ENCODE measurements around the gene HMX2. TPM values are rescaled to one million over a fixed set of nuclear protein-coding genes. Genes with fewer than 3 reads are reported as not detected.

Gene HMX2
- total RNA-seq, 1 experiment from 2014 or later, result not detected

DNA sequence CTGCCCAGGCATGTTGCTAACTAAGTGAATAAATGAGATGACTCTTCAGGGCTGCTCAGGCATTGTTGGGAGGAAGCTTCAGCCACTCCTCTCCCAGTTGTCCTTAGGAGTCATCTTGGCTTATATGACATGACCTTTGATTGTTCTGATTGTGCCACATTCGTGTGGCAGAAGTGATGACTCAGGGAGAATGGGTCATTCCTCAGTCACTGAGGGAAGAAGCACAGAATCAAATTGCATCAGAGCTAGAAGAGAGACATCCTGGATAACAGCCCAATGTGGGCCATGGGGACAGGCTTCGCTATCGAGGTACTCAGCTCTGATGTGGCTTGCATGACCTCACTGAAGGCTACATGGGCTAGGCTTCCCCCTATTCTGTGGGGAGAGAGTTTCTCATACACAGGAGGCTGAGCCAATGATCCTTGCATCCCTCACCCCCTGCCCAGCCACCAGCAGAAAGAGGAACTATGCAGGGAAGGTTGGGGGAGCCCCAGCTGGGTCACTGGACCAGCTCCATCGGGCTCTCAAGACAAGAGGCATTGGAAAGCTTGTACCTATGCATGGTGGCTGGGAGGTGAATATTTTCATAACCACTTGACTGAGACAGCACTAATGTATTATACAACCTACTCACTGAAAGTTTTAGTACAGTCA is 18.2 kb upstream of the HMX2 start:
- Histone ChIP-seq H3K27me3 (ENCODE audit: insufficient read depth, low read length) (0 out of 2 replicates have a peak, but pooled peaks cover 4% of the 10 kb centered on the region), H3K4me1 (ENCODE audit: control insufficient read depth in 1 of 2, insufficient read depth in 2 of 2, low read length in 2 of 2) (peaks cover 0 to 18% of the 10 kb centered on the region in 2 experiments; a peak in 2 of 4 replicates), H3K9me3 (ENCODE audit: control insufficient read depth in 1 of 2, insufficient read depth in 1 of 2, low read depth in 1 of 2, low read length in 2 of 2) (no peaks in the 10 kb centered on the region), H3K4me2 (ENCODE audit: low read length) (peak overlapping the region; percentile 1; the same call in 1 of the 2 replicates), H3K27ac (ENCODE audit: low read depth, low read length) (no peak overlapping the region), H3K36me3 (ENCODE audit: control insufficient read depth in 1 of 2, insufficient read depth in 2 of 2, low read length in 2 of 2) (no peaks in the 10 kb centered on the region), H2AFZ (ENCODE audit: low read depth, low read length, poor library complexity, severe bottlenecking) (no peak overlapping the region), H3K4me3 (replicated peaks in 1 of 2; ENCODE audit: low read depth in 1 of 2, low read length in 2 of 2) (no peak overlapping the region), H4K20me1 (ENCODE audit: insufficient read depth) (no peaks in the 10 kb centered on the region), H3K79me2 (ENCODE audit: insufficient read depth, low read length) (no peaks in the 10 kb centered on the region), H3K9ac (ENCODE audit: low read length) (no peak overlapping the region), H3K9me2 (ENCODE audit: insufficient read depth) (no peaks in the 10 kb centered on the region)
- CTCF ChIA-PET, result interaction anchor here (0.9 to 1.7 kb wide), 2 partner anchors 86 to 428 kb away, joined by 3 to 6 read pairs; no protein-coding TSS in a partner anchor
- intact Hi-C loops (cut with micrococcal nuclease), result no loop called here
- BruUV-seq (replicated peaks), result no TSS peak
- POLR2A ChIA-PET, result no interaction called here
- ATAC-seq (no peak), DNase-seq (ENCODE audit: low read depth, low spot score) (no peak)
- TF ChIP-seq RAD21 (IDR thresholded peaks at IDR 0.05; ENCODE audit: low read depth) (no peak), CEBPB (IDR thresholded peaks at IDR 0.05; ENCODE audit: low read depth) (peak; percentile 59; the same call in 1 of the 2 replicates), SP1 (IDR thresholded peaks at IDR 0.05; ENCODE audit: low read depth) (peak; percentile 15; the same call in 1 of the 2 replicates), CBX3 (IDR thresholded peaks at IDR 0.05; ENCODE audit: low read depth) (no peak), FOSL1 (IDR thresholded peaks at IDR 0.05; ENCODE audit: low read depth) (peak; percentile 51; the same call in 1 of the 2 replicates)
- RAD21 ChIA-PET (ENCODE audit: low non-redundant PET in 1 of 2, low total read pairs in 2 of 2, uncharacterized antibody in 2 of 2, unreplicated experiment in 2 of 2), result no interaction called here

DNA sequence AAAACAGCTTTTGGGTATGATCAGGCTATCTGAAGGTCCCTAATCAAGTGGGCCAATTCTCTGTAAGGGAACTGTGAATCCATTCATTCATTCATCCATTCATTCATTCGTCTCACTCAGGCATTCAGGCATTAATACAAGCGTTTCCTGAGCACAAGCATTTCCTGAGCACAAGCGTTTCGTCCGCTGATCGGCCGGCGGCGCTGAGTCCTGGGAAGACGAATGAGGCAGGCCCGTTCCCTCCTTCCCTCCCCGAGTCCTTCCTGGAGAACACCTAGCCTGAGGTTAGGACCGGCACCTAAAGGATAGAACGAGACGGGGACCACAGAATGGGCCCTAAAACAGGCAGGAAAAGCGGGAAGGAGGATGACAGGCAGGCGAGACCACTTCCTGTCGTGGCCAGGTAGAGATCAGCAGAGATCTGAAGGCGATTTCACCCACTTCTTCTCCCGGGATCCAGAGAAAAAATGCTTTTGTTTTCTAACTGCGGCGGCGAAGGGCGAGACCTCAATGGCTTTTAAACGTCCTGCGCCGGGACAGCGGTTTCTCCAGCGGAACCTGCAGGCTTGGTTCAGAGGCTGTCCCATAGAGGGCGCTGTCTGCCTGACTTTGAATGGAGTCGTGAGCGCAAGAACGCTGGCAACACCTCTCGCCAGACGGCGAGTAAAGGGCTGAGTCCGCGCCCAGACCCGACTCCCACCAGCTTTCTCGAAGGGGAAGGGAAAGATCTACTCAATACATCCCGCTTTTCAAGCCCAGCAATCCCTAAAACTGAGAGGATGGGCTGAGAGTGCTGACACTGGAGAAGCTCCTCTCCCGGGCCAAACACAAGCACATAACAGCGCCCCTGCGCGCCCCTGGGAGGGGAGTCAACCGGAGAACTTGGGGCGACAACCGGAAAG is 15.1 kb upstream of the HMX2 start:
- Histone ChIP-seq H3K36me3 (ENCODE audit: control insufficient read depth in 1 of 2, insufficient read depth in 2 of 2, low read length in 2 of 2) (no peaks in the 10 kb centered on the region), H3K4me2 (ENCODE audit: low read length) (peak overlapping the region; percentile 79), H4K20me1 (ENCODE audit: insufficient read depth) (no peaks in the 10 kb centered on the region), H2AFZ (ENCODE audit: low read depth, low read length, poor library complexity, severe bottlenecking) (peak overlapping the region; percentile 83), H3K9ac (ENCODE audit: low read length) (no peak overlapping the region), H3K79me2 (ENCODE audit: insufficient read depth, low read length) (no peaks in the 10 kb centered on the region), H3K9me3 (ENCODE audit: control insufficient read depth in 1 of 2, insufficient read depth in 1 of 2, low read depth in 1 of 2, low read length in 2 of 2) (no peaks in the 10 kb centered on the region), H3K4me1 (ENCODE audit: control insufficient read depth in 1 of 2, insufficient read depth in 2 of 2, low read length in 2 of 2) (peaks cover 0 to 18% of the 10 kb centered on the region in 2 experiments; a peak in 2 of 4 replicates), H3K27ac (ENCODE audit: low read depth, low read length) (no peak overlapping the region), H3K27me3 (ENCODE audit: insufficient read depth, low read length) (no peaks in the 10 kb centered on the region), H3K4me3 (replicated peaks in 1 of 2; ENCODE audit: low read depth in 1 of 2, low read length in 2 of 2) (peak overlapping the region; percentile 26 to 43), H3K9me2 (ENCODE audit: insufficient read depth) (no peaks in the 10 kb centered on the region)
- peak; percentile 81 for DNase-seq (ENCODE audit: low read depth, low spot score)
- ChIA-PET CTCF (interaction anchor here (0.6 to 3.1 kb wide), 7 partner anchors 8 to 1315 kb away, joined by 3 to 15 read pairs (median 4); partner anchors contain the start of gene BUB3), POLR2A (no interaction called here), RAD21 (ENCODE audit: low non-redundant PET in 1 of 2, low total read pairs in 2 of 2, uncharacterized antibody in 2 of 2, unreplicated experiment in 2 of 2) (no interaction called here)
- intact Hi-C loops (cut with micrococcal nuclease), result loop anchor here (1.0 to 2.0 kb wide), 3 partner anchors 90 to 426 kb away; no protein-coding TSS in a partner anchor
- ATAC-seq, result peak; percentile 95
- no TSS peak for BruUV-seq (replicated peaks)
- TF ChIP-seq ZFX (IDR thresholded peaks at IDR 0.05) (no peak), CBX3 (IDR thresholded peaks at IDR 0.05; ENCODE audit: low read depth) (peak; percentile 51; the same call in 1 of the 2 replicates), FOSL1 (IDR thresholded peaks at IDR 0.05; ENCODE audit: low read depth) (no peak), POLR2A (IDR thresholded peaks at IDR 0.05; ENCODE audit: borderline replicate concordance, extremely low read depth, insufficient read depth, insufficient read length) (no peak), YY1 (IDR thresholded peaks at IDR 0.05; ENCODE audit: extremely low read depth, insufficient replicate concordance, low read depth, low read length) (peak; percentile 75), ELF1 (IDR thresholded peaks at IDR 0.05; ENCODE audit: borderline replicate concordance, low read depth) (no peak), SP1 (IDR thresholded peaks at IDR 0.05; ENCODE audit: low read depth) (no peak), RAD21 (IDR thresholded peaks at IDR 0.05; ENCODE audit: low read depth) (peak; percentile 98), CTCF (IDR thresholded peaks at IDR 0.05 in 2 of 3, conservative IDR thresholded peaks at IDR 0.05 in 1 of 3; ENCODE audit: borderline replicate concordance in 1 of 3, insufficient read depth in 1 of 3, low read depth in 2 of 3, low read length in 2 of 3) (peak; percentile 92 to 99 (median 98))
- TF ChIP-seq, protein P1, sequence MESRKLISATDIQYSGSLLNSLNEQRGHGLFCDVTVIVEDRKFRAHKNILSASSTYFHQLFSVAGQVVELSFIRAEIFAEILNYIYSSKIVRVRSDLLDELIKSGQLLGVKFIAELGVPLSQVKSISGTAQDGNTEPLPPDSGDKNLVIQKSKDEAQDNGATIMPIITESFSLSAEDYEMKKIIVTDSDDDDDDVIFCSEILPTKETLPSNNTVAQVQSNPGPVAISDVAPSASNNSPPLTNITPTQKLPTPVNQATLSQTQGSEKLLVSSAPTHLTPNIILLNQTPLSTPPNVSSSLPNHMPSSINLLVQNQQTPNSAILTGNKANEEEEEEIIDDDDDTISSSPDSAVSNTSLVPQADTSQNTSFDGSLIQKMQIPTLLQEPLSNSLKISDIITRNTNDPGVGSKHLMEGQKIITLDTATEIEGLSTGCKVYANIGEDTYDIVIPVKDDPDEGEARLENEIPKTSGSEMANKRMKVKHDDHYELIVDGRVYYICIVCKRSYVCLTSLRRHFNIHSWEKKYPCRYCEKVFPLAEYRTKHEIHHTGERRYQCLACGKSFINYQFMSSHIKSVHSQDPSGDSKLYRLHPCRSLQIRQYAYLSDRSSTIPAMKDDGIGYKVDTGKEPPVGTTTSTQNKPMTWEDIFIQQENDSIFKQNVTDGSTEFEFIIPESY (IDR thresholded peaks at IDR 0.05; ENCODE audit: extremely low read depth, insufficient replicate concordance, low read length), result peak; percentile 23
